Measurements from ENCODE around the gene FLACC1.
A peak's percentile ranks its signal among the peaks of the same experiment; 100 is the strongest.

Gene FLACC1

DNA sequence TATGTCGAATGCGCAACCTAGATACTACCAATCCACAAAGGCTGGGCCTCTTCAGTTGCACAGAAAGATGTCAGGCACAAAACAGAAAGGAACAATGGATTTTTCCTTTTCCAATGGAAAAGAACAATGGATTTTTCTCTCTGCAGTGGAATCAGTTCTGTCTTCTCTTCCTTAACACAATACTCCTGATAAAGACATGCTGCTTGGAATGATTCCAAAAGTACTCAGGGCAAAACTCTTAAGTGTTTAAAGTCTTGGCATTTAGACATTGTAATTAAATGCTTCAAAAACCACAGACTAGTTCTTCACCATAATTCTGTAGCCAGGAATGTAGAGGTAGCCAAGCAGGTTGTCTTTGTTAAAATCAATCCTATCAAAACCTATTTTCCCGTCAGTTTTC, 46.7 kb upstream of the FLACC1 start:
- ATAC-seq = peak; percentile 70
- TF ChIP-seq ISL1 (CRISPR knock-in tag; IDR thresholded peaks at IDR 0.05) = peak; percentile 88
- no peak for TF ChIP-seq ZNF8 (CRISPR knock-in tag; IDR thresholded peaks at IDR 0.05)

DNA sequence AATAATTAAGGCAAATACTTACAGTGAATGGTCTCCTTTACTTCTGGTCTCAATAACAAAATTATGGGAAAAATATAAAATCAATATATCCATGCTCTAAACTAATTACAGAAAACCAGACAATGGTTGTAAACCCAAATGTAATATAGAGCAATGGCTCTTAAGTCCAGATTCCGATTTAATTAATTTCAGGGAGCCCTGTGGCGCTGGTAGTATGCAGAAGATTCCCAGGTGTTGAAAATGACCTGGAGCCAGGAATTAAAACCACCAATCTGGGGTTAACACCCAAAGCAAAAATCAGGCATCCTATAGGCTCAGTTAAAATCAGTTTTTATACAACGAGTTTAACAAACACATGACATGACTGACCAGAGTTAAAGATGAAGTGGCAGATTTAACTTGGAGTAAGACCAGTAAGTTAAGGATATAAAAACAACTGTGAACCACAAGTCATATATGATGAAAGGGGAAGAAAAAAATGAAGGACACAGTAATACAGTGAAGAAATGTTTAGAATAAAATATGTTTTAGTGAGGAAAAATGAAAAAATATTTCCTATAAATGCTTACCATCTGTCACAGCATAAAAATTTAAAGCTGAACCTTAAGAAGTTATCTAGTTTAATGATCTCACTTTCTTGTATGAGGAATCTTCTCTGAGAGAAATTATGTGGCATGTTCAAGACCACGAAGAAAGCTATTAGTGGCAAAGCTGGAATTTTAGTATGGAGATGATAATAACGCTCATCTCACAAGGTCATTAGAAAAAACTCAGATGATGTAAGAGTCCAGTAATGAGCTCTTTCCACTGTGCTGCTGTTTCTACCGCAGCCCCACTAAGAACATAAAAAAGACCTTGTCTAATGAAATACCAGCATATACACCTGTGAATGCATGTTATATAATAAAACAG, 45.8 kb upstream of the FLACC1 start:
- peak; percentile 72 for TF ChIP-seq ISL1 (CRISPR knock-in tag; IDR thresholded peaks at IDR 0.05)
- no peak for TF ChIP-seq ARNTL (CRISPR knock-in tag; IDR thresholded peaks at IDR 0.05; ENCODE audit: borderline replicate concordance, low read depth)
- peak; percentile 60; the same call in 1 of the 2 replicates for TF ChIP-seq TCF4 (CRISPR knock-in tag; IDR thresholded peaks at IDR 0.05; ENCODE audit: borderline replicate concordance)
- ATAC-seq = peak; percentile 53

DNA sequence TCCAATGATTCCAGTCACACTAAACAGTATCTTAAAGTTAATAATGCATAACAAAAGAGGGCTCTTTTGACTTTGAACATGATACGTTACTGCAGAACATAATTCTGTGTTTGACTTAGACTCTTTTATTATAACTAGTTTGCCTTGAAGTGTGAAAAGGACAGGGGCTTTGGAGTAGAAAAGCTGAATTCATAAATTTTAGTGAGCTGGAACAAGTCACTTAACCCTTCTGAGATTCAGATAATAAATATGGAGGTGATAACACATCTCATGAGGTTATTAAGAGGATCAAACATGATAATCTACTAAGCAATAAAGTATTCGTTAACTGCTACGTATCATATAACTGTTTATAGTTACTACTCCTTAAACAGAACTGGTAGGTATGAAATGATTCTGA, 44.7 kb upstream of the FLACC1 start:
- TF ChIP-seq, protein P1, sequence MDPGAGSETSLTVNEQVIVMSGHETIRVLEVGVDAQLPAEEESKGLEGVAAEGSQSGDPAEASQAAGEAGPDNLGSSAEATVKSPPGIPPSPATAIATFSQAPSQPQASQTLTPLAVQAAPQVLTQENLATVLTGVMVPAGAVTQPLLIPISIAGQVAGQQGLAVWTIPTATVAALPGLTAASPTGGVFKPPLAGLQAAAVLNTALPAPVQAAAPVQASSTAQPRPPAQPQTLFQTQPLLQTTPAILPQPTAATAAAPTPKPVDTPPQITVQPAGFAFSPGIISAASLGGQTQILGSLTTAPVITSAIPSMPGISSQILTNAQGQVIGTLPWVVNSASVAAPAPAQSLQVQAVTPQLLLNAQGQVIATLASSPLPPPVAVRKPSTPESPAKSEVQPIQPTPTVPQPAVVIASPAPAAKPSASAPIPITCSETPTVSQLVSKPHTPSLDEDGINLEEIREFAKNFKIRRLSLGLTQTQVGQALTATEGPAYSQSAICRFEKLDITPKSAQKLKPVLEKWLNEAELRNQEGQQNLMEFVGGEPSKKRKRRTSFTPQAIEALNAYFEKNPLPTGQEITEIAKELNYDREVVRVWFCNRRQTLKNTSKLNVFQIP (CRISPR knock-in tag; IDR thresholded peaks at IDR 0.05; ENCODE audit: borderline replicate concordance, low read depth) = no peak
- TF ChIP-seq PPARA (CRISPR knock-in tag; IDR thresholded peaks at IDR 0.05; ENCODE audit: borderline replicate concordance) = no peak
- TF ChIP-seq ZFP30 (CRISPR knock-in tag; IDR thresholded peaks at IDR 0.05) = no peak
- TF ChIP-seq, protein P2, sequence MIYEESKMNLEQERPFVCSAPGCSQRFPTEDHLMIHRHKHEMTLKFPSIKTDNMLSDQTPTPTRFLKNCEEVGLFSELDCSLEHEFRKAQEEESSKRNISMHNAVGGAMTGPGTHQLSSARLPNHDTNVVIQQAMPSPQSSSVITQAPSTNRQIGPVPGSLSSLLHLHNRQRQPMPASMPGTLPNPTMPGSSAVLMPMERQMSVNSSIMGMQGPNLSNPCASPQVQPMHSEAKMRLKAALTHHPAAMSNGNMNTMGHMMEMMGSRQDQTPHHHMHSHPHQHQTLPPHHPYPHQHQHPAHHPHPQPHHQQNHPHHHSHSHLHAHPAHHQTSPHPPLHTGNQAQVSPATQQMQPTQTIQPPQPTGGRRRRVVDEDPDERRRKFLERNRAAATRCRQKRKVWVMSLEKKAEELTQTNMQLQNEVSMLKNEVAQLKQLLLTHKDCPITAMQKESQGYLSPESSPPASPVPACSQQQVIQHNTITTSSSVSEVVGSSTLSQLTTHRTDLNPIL (CRISPR knock-in tag; IDR thresholded peaks at IDR 0.05; ENCODE audit: low read depth) = no peak
- TF ChIP-seq BACH2 (CRISPR knock-in tag; IDR thresholded peaks at IDR 0.05; ENCODE audit: borderline replicate concordance) = no peak
- TF ChIP-seq ZNF70 (CRISPR knock-in tag; IDR thresholded peaks at IDR 0.05) = no peak
- TF ChIP-seq CSDC2 (CRISPR knock-in tag; IDR thresholded peaks at IDR 0.05) = no peak
- no peak for TF ChIP-seq SNAI2 (CRISPR knock-in tag; IDR thresholded peaks at IDR 0.05)
- TF ChIP-seq, protein P3, sequence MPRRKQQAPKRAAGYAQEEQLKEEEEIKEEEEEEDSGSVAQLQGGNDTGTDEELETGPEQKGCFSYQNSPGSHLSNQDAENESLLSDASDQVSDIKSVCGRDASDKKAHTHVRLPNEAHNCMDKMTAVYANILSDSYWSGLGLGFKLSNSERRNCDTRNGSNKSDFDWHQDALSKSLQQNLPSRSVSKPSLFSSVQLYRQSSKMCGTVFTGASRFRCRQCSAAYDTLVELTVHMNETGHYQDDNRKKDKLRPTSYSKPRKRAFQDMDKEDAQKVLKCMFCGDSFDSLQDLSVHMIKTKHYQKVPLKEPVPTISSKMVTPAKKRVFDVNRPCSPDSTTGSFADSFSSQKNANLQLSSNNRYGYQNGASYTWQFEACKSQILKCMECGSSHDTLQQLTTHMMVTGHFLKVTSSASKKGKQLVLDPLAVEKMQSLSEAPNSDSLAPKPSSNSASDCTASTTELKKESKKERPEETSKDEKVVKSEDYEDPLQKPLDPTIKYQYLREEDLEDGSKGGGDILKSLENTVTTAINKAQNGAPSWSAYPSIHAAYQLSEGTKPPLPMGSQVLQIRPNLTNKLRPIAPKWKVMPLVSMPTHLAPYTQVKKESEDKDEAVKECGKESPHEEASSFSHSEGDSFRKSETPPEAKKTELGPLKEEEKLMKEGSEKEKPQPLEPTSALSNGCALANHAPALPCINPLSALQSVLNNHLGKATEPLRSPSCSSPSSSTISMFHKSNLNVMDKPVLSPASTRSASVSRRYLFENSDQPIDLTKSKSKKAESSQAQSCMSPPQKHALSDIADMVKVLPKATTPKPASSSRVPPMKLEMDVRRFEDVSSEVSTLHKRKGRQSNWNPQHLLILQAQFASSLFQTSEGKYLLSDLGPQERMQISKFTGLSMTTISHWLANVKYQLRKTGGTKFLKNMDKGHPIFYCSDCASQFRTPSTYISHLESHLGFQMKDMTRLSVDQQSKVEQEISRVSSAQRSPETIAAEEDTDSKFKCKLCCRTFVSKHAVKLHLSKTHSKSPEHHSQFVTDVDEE (CRISPR knock-in tag; IDR thresholded peaks at IDR 0.05) = no peak
- TF ChIP-seq RARB (CRISPR knock-in tag; IDR thresholded peaks at IDR 0.05) = no peak
- TF ChIP-seq TCF4 (CRISPR knock-in tag; IDR thresholded peaks at IDR 0.05; ENCODE audit: borderline replicate concordance) = no peak
- no peak for ATAC-seq

DNA sequence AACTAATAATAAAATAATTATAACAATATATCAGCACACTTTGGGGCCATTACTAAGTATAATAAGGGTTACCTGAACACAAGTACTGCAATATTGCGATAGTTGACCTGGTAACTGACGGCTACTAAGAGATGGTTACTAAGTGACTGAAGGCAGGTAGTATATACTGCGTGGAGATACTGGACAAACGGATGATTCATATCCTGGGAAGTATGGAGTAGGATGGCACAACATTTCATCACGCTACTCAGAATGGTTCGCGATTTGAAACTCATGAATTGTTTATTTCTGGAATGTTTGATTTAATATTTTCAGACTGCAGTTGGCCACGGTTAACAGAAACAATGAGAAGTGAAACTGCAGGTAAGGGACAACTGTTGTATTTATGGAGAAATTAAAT, 39.5 kb upstream of the FLACC1 start:
- TF ChIP-seq, protein P4, sequence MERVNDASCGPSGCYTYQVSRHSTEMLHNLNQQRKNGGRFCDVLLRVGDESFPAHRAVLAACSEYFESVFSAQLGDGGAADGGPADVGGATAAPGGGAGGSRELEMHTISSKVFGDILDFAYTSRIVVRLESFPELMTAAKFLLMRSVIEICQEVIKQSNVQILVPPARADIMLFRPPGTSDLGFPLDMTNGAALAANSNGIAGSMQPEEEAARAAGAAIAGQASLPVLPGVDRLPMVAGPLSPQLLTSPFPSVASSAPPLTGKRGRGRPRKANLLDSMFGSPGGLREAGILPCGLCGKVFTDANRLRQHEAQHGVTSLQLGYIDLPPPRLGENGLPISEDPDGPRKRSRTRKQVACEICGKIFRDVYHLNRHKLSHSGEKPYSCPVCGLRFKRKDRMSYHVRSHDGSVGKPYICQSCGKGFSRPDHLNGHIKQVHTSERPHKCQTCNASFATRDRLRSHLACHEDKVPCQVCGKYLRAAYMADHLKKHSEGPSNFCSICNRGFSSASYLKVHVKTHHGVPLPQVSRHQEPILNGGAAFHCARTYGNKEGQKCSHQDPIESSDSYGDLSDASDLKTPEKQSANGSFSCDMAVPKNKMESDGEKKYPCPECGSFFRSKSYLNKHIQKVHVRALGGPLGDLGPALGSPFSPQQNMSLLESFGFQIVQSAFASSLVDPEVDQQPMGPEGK (CRISPR knock-in tag; IDR thresholded peaks at IDR 0.05; ENCODE audit: borderline replicate concordance) = no peak
- TF ChIP-seq, protein P5, sequence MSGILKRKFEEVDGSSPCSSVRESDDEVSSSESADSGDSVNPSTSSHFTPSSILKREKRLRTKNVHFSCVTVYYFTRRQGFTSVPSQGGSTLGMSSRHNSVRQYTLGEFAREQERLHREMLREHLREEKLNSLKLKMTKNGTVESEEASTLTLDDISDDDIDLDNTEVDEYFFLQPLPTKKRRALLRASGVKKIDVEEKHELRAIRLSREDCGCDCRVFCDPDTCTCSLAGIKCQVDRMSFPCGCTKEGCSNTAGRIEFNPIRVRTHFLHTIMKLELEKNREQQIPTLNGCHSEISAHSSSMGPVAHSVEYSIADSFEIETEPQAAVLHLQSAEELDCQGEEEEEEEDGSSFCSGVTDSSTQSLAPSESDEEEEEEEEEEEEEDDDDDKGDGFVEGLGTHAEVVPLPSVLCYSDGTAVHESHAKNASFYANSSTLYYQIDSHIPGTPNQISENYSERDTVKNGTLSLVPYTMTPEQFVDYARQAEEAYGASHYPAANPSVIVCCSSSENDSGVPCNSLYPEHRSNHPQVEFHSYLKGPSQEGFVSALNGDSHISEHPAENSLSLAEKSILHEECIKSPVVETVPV (CRISPR knock-in tag; IDR thresholded peaks at IDR 0.05) = no peak
- TF ChIP-seq ZNF8 (CRISPR knock-in tag; IDR thresholded peaks at IDR 0.05) (no peak), PPARA (CRISPR knock-in tag; IDR thresholded peaks at IDR 0.05; ENCODE audit: borderline replicate concordance) (no peak), SNAI2 (CRISPR knock-in tag; IDR thresholded peaks at IDR 0.05) (no peak), BACH2 (CRISPR knock-in tag; IDR thresholded peaks at IDR 0.05; ENCODE audit: borderline replicate concordance) (no peak), ARNTL (CRISPR knock-in tag; IDR thresholded peaks at IDR 0.05; ENCODE audit: borderline replicate concordance, low read depth) (no peak), ZFP30 (CRISPR knock-in tag; IDR thresholded peaks at IDR 0.05) (no peak), OSR1 (CRISPR knock-in tag; IDR thresholded peaks at IDR 0.05) (no peak), CSDC2 (CRISPR knock-in tag; IDR thresholded peaks at IDR 0.05) (no peak), ZC3H10 (CRISPR knock-in tag; IDR thresholded peaks at IDR 0.05) (no peak), ESRRG (CRISPR knock-in tag; IDR thresholded peaks at IDR 0.05) (no peak)
- TF ChIP-seq, protein P2 (CRISPR knock-in tag; IDR thresholded peaks at IDR 0.05; ENCODE audit: low read depth) = no peak
- TF ChIP-seq, protein P3 (CRISPR knock-in tag; IDR thresholded peaks at IDR 0.05) = no peak
- no peak for ATAC-seq

Data from SK-N-SH treated with all-trans-retinoic acid at 6 μM for 48 hours (cell line).